ENCODE data around the gene PHF5A.

The PHF5A gene

GRCh38 chr22:41468381-41469217 lies at the start of gene PHF5A, which contains the start of gene ACO2:
PHF5A (minus strand) TSS chr22:41468692; CDS start chr22:41468653, 39 bp downstream.
ACO2 (plus strand) TSS chr22:41469117; CDS start chr22:41469147, 30 bp downstream.
- no peak for TF ChIP-seq CTCF (IDR thresholded peaks at IDR 0.05; ENCODE audit: borderline replicate concordance, insufficient read depth, low read depth, low read length)
- peak within 1 kb of the TSS; percentile 81 for H3K4me3 ChIP-seq (ENCODE audit: low read depth, low read length)

GRCh38 chr22:41518048-41518347 lies 49.5 kb upstream of the PHF5A start:
- TF ChIP-seq CTCF (IDR thresholded peaks at IDR 0.05; ENCODE audit: borderline replicate concordance, insufficient read depth, low read depth, low read length): no peak

GRCh38 chr22:41517172-41518047 lies 48.9 kb upstream of the PHF5A start:
- TF ChIP-seq CTCF (IDR thresholded peaks at IDR 0.05; ENCODE audit: borderline replicate concordance, insufficient read depth, low read depth, low read length): peak; percentile 80
- no peak overlapping the region for H3K4me3 ChIP-seq (ENCODE audit: low read depth, low read length)

More at GRCh38 chr22:41518048-41518347, 49.5 kb upstream of the PHF5A start:
- H3K4me3 ChIP-seq (ENCODE audit: low read depth, low read length): no peak overlapping the region

- TF ChIP-seq CTCF (IDR thresholded peaks at IDR 0.05; ENCODE audit: borderline replicate concordance, insufficient read depth, low read depth, low read length): no peak
Observed at GRCh38 chr22:41516462-41516861, 48.0 kb upstream of the PHF5A start.

GRCh38 chr22:41513391-41513790 lies 44.9 kb upstream of the PHF5A start:
- no peak overlapping the region for H3K4me3 ChIP-seq (ENCODE audit: low read depth, low read length)
- no peak for TF ChIP-seq CTCF (IDR thresholded peaks at IDR 0.05; ENCODE audit: borderline replicate concordance, insufficient read depth, low read depth, low read length)

More at GRCh38 chr22:41516462-41516861, 48.0 kb upstream of the PHF5A start:
- no peak overlapping the region for H3K4me3 ChIP-seq (ENCODE audit: low read depth, low read length)

- no peak overlapping the region for H3K4me3 ChIP-seq (ENCODE audit: low read depth, low read length)
- no peak for TF ChIP-seq CTCF (IDR thresholded peaks at IDR 0.05; ENCODE audit: borderline replicate concordance, insufficient read depth, low read depth, low read length)
Observed at GRCh38 chr22:41512421-41513194, 44.1 kb upstream of the PHF5A start.
